Measurements from ENCODE around the gene PTPN20.

PTPN20 gene

GRCh38 chr10:47025253-47025539 lies 114.0 kb downstream of the PTPN20 start:
- Histone ChIP-seq H3K27me3 (no peaks in the 10 kb centered on the region), H3K27ac (no peak overlapping the region), H3K9me3 (no peaks in the 10 kb centered on the region), H3K4me1 (ENCODE audit: control insufficient read depth in 1 of 2, insufficient read depth in 1 of 2, low read depth in 1 of 2, low read length in 1 of 2) (no peaks in the 10 kb centered on the region), H3K36me3 (no peaks in the 10 kb centered on the region), H3K4me3 (ENCODE audit: low read depth in 1 of 2, low read length in 1 of 2) (no peak overlapping the region)
- no peak for TF ChIP-seq CTCF (IDR thresholded peaks at IDR 0.05)

- no peak overlapping the region for H3K4me3 ChIP-seq (ENCODE audit: low read depth in 1 of 2, low read length in 1 of 2)
- no peak for TF ChIP-seq CTCF (IDR thresholded peaks at IDR 0.05)
- H3K4me1 ChIP-seq (ENCODE audit: control insufficient read depth in 1 of 2, insufficient read depth in 1 of 2, low read depth in 1 of 2, low read length in 1 of 2), result no peaks in the 10 kb centered on the region
- H3K36me3 ChIP-seq, result no peaks in the 10 kb centered on the region
- H3K27ac ChIP-seq, result no peak overlapping the region
- no peaks in the 10 kb centered on the region for H3K27me3 ChIP-seq
- H3K9me3 ChIP-seq, result no peaks in the 10 kb centered on the region
Measured at GRCh38 chr10:47025540-47026300, 114.5 kb downstream of the PTPN20 start.

GRCh38 chr10:47026301-47027107 lies 115.3 kb downstream of the PTPN20 start:
- H3K36me3 ChIP-seq, result no peaks in the 10 kb centered on the region

GRCh38 chr10:47027108-47027783 lies 116.0 kb downstream of the PTPN20 start:
- Histone ChIP-seq H3K9me3 (no peaks in the 10 kb centered on the region), H3K36me3 (no peaks in the 10 kb centered on the region), H3K4me1 (ENCODE audit: control insufficient read depth in 1 of 2, insufficient read depth in 1 of 2, low read depth in 1 of 2, low read length in 1 of 2) (no peaks in the 10 kb centered on the region), H3K4me3 (ENCODE audit: low read depth in 1 of 2, low read length in 1 of 2) (no peak overlapping the region), H3K27ac (no peak overlapping the region), H3K27me3 (no peaks in the 10 kb centered on the region)
- TF ChIP-seq CTCF (IDR thresholded peaks at IDR 0.05), result no peak

More at GRCh38 chr10:47026301-47027107, 115.3 kb downstream of the PTPN20 start:
- Histone ChIP-seq H3K4me1 (ENCODE audit: control insufficient read depth in 1 of 2, insufficient read depth in 1 of 2, low read depth in 1 of 2, low read length in 1 of 2) (no peaks in the 10 kb centered on the region), H3K4me3 (ENCODE audit: low read depth in 1 of 2, low read length in 1 of 2) (no peak overlapping the region), H3K27me3 (no peaks in the 10 kb centered on the region), H3K9me3 (no peaks in the 10 kb centered on the region), H3K27ac (no peak overlapping the region)
- no peak for TF ChIP-seq CTCF (IDR thresholded peaks at IDR 0.05)

GRCh38 chr10:47027784-47028260 lies 116.6 kb downstream of the PTPN20 start:
- H3K36me3 ChIP-seq, result no peaks in the 10 kb centered on the region
- H3K4me3 ChIP-seq (ENCODE audit: low read depth in 1 of 2, low read length in 1 of 2), result no peak overlapping the region
- H3K27me3 ChIP-seq, result no peaks in the 10 kb centered on the region
- no peaks in the 10 kb centered on the region for H3K4me1 ChIP-seq (ENCODE audit: control insufficient read depth in 1 of 2, insufficient read depth in 1 of 2, low read depth in 1 of 2, low read length in 1 of 2)
- H3K9me3 ChIP-seq, result no peaks in the 10 kb centered on the region
- no peak overlapping the region for H3K27ac ChIP-seq
- no peak for TF ChIP-seq CTCF (IDR thresholded peaks at IDR 0.05)
